Ascending aorta (tissue), 2 donors: ENCODE results near the gene ARHGEF3. TPM values are rescaled to one million over a fixed set of nuclear protein-coding genes. Genes with fewer than 3 reads are reported as not detected.

Experiments used
- DNase-seq, 2 donors: peaks; one replicate each; pipeline ENCODE4 v3.0.0-alpha.2; 2019; ENCODE audit warnings: low spot score in 2 of 2
- H3K27ac ChIP-seq, 2 donors: fragments of 200-600 bp; sonication (generic); one replicate each; pipeline ENCODE4 v1.5.1; 2016 to 2017; ENCODE audit warnings: mild to moderate bottlenecking in 1 of 2
- H3K27me3 ChIP-seq: fragments of 200-600 bp; sonication (generic); one replicate; pipeline ENCODE4 v1.5.1; 2017
- H3K36me3 ChIP-seq, 2 donors: fragments of 200-600 bp; sonication (generic); one replicate each; pipeline ENCODE4 v1.5.1; 2016
- H3K4me1 ChIP-seq, 2 donors: fragments of 200-600 bp; sonication (generic); one replicate each; pipeline ENCODE4 v1.5.1; 2016 to 2017; ENCODE audit warnings: mild to moderate bottlenecking in 1 of 2
- H3K4me3 ChIP-seq, 2 donors: fragments of 200-600 bp; sonication (generic); one replicate each; pipeline ENCODE4 v1.5.1; 2016 to 2017; ENCODE audit warnings: mild to moderate bottlenecking in 1 of 2
- H3K9me3 ChIP-seq, 2 donors: fragments of 200-600 bp; sonication (generic); one replicate each; pipeline ENCODE4 v1.5.1; 2016
- intact Hi-C: fragments of 100-400 bp; cut with DNase I; formaldehyde crosslinking; loops from one replicate; pipeline ENCODE4 v1.15.1; 2023
- total RNA-seq: library from RNA; depleted of rRNA; stranded (reverse); fragments of >200 nt; gene quantifications from one replicate; pipeline ENCODE4 v1.1.0, GENCODE V29; 2016
- TF ChIP-seq, protein P1 (sequence below), 3 experiments: fragments of 200-600 bp in 2 of 3; fragments of 450-650 bp in 1 of 3; sonication (generic) in 2 of 3; IDR thresholded peaks; one replicate each; pipeline ENCODE4 v1.5.1; 2016 to 2019; ENCODE audit warnings: antibody characterized with exemption in 3 of 3, mild to moderate bottlenecking in 1 of 3, moderate library complexity in 1 of 3

The ARHGEF3 gene
- total RNA-seq, 1 donor from 2014 or later = 16.8 TPM

GRCh38 chr3:56825567-56826438 lies 24.1 kb upstream of the ARHGEF3 start:
- Histone ChIP-seq H3K27me3 (no peaks in the 10 kb centered on the region), H3K4me3 (no peak overlapping the region), H3K36me3 (no peaks in the 10 kb centered on the region), H3K9me3 (no peaks in the 10 kb centered on the region), H3K4me1 (no peaks in the 10 kb centered on the region), H3K27ac (no peak overlapping the region)
- intact Hi-C loops = no loop called here
- no peak for DNase-seq
- TF ChIP-seq, protein P1, sequence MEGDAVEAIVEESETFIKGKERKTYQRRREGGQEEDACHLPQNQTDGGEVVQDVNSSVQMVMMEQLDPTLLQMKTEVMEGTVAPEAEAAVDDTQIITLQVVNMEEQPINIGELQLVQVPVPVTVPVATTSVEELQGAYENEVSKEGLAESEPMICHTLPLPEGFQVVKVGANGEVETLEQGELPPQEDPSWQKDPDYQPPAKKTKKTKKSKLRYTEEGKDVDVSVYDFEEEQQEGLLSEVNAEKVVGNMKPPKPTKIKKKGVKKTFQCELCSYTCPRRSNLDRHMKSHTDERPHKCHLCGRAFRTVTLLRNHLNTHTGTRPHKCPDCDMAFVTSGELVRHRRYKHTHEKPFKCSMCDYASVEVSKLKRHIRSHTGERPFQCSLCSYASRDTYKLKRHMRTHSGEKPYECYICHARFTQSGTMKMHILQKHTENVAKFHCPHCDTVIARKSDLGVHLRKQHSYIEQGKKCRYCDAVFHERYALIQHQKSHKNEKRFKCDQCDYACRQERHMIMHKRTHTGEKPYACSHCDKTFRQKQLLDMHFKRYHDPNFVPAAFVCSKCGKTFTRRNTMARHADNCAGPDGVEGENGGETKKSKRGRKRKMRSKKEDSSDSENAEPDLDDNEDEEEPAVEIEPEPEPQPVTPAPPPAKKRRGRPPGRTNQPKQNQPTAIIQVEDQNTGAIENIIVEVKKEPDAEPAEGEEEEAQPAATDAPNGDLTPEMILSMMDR (IDR thresholded peaks at IDR 0.05) = no peak

DNA sequence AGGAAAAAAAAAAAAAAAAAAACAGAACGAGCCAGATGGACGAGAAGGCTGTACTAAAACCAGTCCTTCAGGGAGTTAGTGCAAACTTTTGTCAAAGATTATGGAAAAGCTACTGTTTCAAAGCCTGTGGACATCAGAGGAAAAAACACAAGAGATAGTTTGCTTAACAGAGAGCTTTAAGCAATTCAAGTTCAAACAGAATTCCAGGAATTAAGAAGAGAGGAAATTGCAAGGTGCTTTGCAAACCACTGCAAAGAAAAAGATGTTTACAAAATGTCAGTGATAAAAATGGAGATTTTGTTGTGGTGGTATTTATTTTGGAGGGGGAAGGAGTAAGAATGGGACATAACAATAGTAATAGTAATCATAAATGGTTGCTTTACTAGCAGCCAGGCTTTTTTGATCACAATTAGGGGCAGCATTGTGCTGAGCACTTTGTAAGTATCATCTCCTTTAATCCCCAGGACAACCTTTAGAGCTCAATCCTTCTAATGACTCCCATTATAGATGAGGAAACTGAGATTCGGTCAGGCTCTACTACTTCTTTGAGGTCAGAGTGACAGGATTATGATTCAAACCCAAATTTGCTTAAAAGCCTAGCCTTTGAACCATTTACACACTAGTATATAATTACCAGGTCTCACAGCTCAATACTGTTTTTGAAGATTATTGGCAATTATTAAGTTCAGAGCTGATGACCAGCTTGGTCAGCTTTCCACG lies 22.4 kb upstream of the ARHGEF3 start:
- no peak overlapping the region for H3K27ac ChIP-seq

GRCh38 chr3:56823421-56823926 lies 21.7 kb upstream of the ARHGEF3 start:
- no peaks in the 10 kb centered on the region for H3K9me3 ChIP-seq
- no peaks in the 10 kb centered on the region for H3K4me1 ChIP-seq
- intact Hi-C loops = no loop called here
- no peaks in the 10 kb centered on the region for H3K36me3 ChIP-seq
- H3K4me3 ChIP-seq = no peak overlapping the region
- TF ChIP-seq, protein P1 (IDR thresholded peaks at IDR 0.05) = no peak
- no peak for DNase-seq
- H3K27me3 ChIP-seq = no peaks in the 10 kb centered on the region
- H3K27ac ChIP-seq = no peak overlapping the region

More for the DNA sequence above, 22.4 kb upstream of the ARHGEF3 start:
- H3K27me3 ChIP-seq = no peaks in the 10 kb centered on the region
- H3K9me3 ChIP-seq = no peaks in the 10 kb centered on the region
- TF ChIP-seq, protein P1 (IDR thresholded peaks at IDR 0.05) = no peak
- no peaks in the 10 kb centered on the region for H3K4me1 ChIP-seq
- intact Hi-C loops = no loop called here
- no peaks in the 10 kb centered on the region for H3K36me3 ChIP-seq
- DNase-seq = no peak
- H3K4me3 ChIP-seq = no peak overlapping the region

DNA sequence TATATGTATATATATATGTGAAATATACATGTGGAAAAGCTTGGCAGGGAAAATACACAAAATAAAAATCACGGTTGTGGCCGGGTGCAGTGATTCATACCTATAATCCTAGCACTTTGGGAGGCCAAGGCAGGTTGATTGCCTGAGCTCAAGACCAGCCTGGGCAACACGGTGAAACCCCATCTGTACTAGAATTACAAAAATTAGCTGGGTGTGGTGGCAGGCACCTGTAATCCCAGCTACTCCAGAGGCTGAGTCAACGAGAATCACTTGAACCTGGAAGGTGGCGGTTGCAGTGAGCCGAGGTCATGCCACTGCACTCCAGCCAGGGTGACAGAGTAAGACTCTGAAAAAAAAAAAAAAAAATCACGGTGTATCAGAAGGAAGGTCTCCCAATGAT lies 20.8 kb upstream of the ARHGEF3 start:
- Histone ChIP-seq H3K4me1 (no peaks in the 10 kb centered on the region), H3K27me3 (no peaks in the 10 kb centered on the region), H3K27ac (no peak overlapping the region), H3K4me3 (no peak overlapping the region), H3K9me3 (no peaks in the 10 kb centered on the region), H3K36me3 (no peaks in the 10 kb centered on the region)
- intact Hi-C loops = no loop called here
- DNase-seq = no peak
- TF ChIP-seq, protein P1 (IDR thresholded peaks at IDR 0.05) = no peak

- Histone ChIP-seq H3K9me3 (no peaks in the 10 kb centered on the region), H3K36me3 (no peaks in the 10 kb centered on the region), H3K4me3 (no peak overlapping the region), H3K4me1 (no peaks in the 10 kb centered on the region), H3K27ac (no peak overlapping the region), H3K27me3 (no peaks in the 10 kb centered on the region)
- no peak for DNase-seq
- intact Hi-C loops = no loop called here
- TF ChIP-seq, protein P1 (IDR thresholded peaks at IDR 0.05) = no peak
Measured at GRCh38 chr3:56819016-56819809, 17.5 kb upstream of the ARHGEF3 start.
